ENCODE data around the gene METRNL. TPM values are rescaled to one million over a fixed set of nuclear protein-coding genes. Genes with fewer than 3 reads are reported as not detected.

Gene METRNL
- polyA plus RNA-seq, 1 donor from 2014 or later = 15.1 TPM

DNA sequence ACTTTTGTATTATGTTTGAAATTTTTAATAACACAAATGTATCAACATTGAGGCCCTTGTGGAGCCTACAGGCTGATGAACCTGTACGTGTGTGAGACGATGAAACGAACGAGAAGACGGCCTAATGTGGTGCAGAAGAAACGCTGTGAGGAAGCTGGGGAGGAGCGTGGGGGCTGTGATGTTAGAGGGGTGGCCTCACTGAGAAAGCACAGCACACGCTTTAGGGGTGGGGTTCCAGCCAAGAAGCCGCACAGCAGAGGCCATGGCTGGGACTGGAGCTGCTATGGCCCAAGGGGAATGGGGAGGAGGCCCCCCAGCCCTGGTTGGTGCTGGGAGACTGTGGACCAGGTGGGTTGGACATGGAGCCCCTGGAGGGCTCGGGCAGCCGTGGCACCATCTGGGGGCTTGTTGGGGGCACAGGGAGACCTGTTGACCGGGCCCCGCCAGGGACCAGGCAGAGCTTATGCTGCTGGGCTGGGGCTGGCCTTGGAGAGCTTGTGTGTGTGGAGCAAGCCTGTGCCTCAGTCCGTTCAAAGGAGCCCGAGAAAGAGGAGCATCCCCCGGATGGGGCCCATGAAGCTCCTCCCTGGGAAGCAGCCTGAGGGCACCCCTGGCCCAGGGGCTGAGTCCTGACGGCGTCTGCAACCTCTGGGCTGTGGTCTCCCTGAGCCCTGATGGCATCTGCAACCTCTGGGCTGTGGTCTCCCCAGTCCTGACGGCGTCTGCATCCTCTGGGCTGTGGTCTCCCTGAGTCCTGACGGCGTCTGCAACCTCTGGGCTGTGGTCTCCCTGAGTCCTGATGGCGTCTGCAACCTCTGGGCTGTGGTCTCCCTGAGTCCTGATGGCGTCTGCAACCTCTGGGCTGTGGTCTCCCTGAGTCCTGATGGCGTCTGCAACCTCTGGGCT, 44.7 kb downstream of the METRNL start:
- no peaks in the 10 kb centered on the region for H3F3A ChIP-seq (ENCODE audit: insufficient read depth, low read length, poor library complexity, severe bottlenecking)
- no peaks in the 10 kb centered on the region for H3K36me3 ChIP-seq (ENCODE audit: insufficient read depth, low read length)

DNA sequence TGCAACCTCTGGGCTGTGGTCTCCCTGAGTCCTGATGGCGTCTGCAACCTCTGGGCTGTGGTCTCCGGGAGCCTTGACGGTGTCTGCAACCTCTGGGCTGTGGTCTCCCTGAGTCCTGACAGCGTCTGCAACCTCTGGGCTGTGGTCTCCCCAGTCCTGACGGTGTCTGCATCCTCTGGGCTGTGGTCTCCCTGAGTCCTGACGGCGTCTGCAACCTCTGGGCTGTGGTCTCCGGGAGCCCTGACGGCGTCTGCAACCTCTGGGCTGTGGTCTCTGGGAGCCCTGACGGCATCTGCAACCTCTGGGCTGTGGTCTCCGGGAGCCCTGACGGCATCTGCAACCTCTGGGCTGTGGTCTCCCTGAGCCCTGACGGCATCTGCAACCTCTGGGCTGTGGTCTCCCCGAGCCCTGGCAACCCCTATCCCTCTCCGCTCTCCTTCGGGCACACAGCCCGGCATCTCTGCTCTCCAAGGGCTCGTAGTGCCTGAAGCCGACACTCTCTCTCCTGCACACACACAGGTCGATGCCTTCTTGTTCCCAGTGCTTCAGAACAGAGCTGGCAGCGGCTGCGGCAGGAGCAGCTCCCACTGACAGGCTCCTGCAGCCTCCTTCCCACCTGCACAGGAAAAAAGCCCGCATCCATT, 45.6 kb downstream of the METRNL start:
- no peak overlapping the region for H3K9ac ChIP-seq (ENCODE audit: low read length)
- H3K9me2 ChIP-seq (ENCODE audit: insufficient read depth, low read length) = no peaks in the 10 kb centered on the region
- H3K4me2 ChIP-seq (ENCODE audit: low read length) = no peak overlapping the region
- H3K36me3 ChIP-seq (ENCODE audit: insufficient read depth, low read length) = no peaks in the 10 kb centered on the region
- H3K4me3 ChIP-seq (ENCODE audit: low read length) = no peak overlapping the region
- H3K9me3 ChIP-seq (ENCODE audit: low read length) = no peaks in the 10 kb centered on the region
- H2AFZ ChIP-seq (ENCODE audit: low read depth, low read length) = no peak overlapping the region
- no peaks in the 10 kb centered on the region for H3K79me2 ChIP-seq (replicated peaks; ENCODE audit: insufficient read depth, low read length)
- no peak overlapping the region for H3K27ac ChIP-seq (ENCODE audit: low read length)
- H3F3A ChIP-seq (ENCODE audit: insufficient read depth, low read length, poor library complexity, severe bottlenecking) = no peaks in the 10 kb centered on the region
- no peaks in the 10 kb centered on the region for H3K27me3 ChIP-seq (ENCODE audit: insufficient read depth, low read depth, low read length)
- no peaks in the 10 kb centered on the region for H4K20me1 ChIP-seq (ENCODE audit: insufficient read depth)
- TF ChIP-seq, protein P1, sequence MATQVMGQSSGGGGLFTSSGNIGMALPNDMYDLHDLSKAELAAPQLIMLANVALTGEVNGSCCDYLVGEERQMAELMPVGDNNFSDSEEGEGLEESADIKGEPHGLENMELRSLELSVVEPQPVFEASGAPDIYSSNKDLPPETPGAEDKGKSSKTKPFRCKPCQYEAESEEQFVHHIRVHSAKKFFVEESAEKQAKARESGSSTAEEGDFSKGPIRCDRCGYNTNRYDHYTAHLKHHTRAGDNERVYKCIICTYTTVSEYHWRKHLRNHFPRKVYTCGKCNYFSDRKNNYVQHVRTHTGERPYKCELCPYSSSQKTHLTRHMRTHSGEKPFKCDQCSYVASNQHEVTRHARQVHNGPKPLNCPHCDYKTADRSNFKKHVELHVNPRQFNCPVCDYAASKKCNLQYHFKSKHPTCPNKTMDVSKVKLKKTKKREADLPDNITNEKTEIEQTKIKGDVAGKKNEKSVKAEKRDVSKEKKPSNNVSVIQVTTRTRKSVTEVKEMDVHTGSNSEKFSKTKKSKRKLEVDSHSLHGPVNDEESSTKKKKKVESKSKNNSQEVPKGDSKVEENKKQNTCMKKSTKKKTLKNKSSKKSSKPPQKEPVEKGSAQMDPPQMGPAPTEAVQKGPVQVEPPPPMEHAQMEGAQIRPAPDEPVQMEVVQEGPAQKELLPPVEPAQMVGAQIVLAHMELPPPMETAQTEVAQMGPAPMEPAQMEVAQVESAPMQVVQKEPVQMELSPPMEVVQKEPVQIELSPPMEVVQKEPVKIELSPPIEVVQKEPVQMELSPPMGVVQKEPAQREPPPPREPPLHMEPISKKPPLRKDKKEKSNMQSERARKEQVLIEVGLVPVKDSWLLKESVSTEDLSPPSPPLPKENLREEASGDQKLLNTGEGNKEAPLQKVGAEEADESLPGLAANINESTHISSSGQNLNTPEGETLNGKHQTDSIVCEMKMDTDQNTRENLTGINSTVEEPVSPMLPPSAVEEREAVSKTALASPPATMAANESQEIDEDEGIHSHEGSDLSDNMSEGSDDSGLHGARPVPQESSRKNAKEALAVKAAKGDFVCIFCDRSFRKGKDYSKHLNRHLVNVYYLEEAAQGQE (IDR thresholded peaks at IDR 0.05; ENCODE audit: borderline replicate concordance) = no peak
- TF ChIP-seq TAF1 (IDR thresholded peaks at IDR 0.05; ENCODE audit: low read depth) = no peak
- no peak for TF ChIP-seq MXI1 (conservative IDR thresholded peaks at IDR 0.05; ENCODE audit: poor library complexity, severe bottlenecking)
- no peak for TF ChIP-seq EP300 (conservative IDR thresholded peaks at IDR 0.05; ENCODE audit: poor library complexity, severe bottlenecking)
- TF ChIP-seq SMC3 (conservative IDR thresholded peaks at IDR 0.05; ENCODE audit: poor library complexity) = no peak
- no peak for TF ChIP-seq RAD21 (conservative IDR thresholded peaks at IDR 0.05)
- TF ChIP-seq, protein P2, sequence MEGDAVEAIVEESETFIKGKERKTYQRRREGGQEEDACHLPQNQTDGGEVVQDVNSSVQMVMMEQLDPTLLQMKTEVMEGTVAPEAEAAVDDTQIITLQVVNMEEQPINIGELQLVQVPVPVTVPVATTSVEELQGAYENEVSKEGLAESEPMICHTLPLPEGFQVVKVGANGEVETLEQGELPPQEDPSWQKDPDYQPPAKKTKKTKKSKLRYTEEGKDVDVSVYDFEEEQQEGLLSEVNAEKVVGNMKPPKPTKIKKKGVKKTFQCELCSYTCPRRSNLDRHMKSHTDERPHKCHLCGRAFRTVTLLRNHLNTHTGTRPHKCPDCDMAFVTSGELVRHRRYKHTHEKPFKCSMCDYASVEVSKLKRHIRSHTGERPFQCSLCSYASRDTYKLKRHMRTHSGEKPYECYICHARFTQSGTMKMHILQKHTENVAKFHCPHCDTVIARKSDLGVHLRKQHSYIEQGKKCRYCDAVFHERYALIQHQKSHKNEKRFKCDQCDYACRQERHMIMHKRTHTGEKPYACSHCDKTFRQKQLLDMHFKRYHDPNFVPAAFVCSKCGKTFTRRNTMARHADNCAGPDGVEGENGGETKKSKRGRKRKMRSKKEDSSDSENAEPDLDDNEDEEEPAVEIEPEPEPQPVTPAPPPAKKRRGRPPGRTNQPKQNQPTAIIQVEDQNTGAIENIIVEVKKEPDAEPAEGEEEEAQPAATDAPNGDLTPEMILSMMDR (IDR thresholded peaks at IDR 0.05; ENCODE audit: poor library complexity, severe bottlenecking) = no peak
- TF ChIP-seq POLR2AphosphoS5 (IDR thresholded peaks at IDR 0.05) = no peak

More for the DNA sequence above, 44.7 kb downstream of the METRNL start:
- Histone ChIP-seq H3K27me3 (ENCODE audit: insufficient read depth, low read depth, low read length) (no peaks in the 10 kb centered on the region), H3K9me2 (ENCODE audit: insufficient read depth, low read length) (no peaks in the 10 kb centered on the region), H3K4me2 (ENCODE audit: low read length) (no peak overlapping the region), H3K4me3 (ENCODE audit: low read length) (no peak overlapping the region), H4K20me1 (ENCODE audit: insufficient read depth) (no peaks in the 10 kb centered on the region), H3K9me3 (ENCODE audit: low read length) (no peaks in the 10 kb centered on the region), H2AFZ (ENCODE audit: low read depth, low read length) (no peak overlapping the region), H3K79me2 (replicated peaks; ENCODE audit: insufficient read depth, low read length) (no peaks in the 10 kb centered on the region), H3K9ac (ENCODE audit: low read length) (no peak overlapping the region), H3K27ac (ENCODE audit: low read length) (no peak overlapping the region)
- TF ChIP-seq, protein P1 (IDR thresholded peaks at IDR 0.05; ENCODE audit: borderline replicate concordance) = no peak
- TF ChIP-seq SMC3 (conservative IDR thresholded peaks at IDR 0.05; ENCODE audit: poor library complexity) = no peak
- TF ChIP-seq POLR2AphosphoS5 (IDR thresholded peaks at IDR 0.05) = no peak
- TF ChIP-seq EP300 (conservative IDR thresholded peaks at IDR 0.05; ENCODE audit: poor library complexity, severe bottlenecking) = no peak
- no peak for TF ChIP-seq MXI1 (conservative IDR thresholded peaks at IDR 0.05; ENCODE audit: poor library complexity, severe bottlenecking)
- TF ChIP-seq, protein P2 (IDR thresholded peaks at IDR 0.05; ENCODE audit: poor library complexity, severe bottlenecking) = no peak
- TF ChIP-seq EZH2 (IDR thresholded peaks at IDR 0.05; ENCODE audit: borderline replicate concordance, insufficient read depth, low read length, poor library complexity, severe bottlenecking) = no peak
- TF ChIP-seq TAF1 (IDR thresholded peaks at IDR 0.05; ENCODE audit: low read depth) = no peak
